Retinal pigment epithelial cell (primary cell): ENCODE results near the gene SP140.

Experiments
- DNase-seq: peaks from one replicate; pipeline ENCODE4 v3.0.0-alpha.2; 2010; ENCODE audit warnings: low read depth
- H3K4me3 ChIP-seq: 2 replicates; pipeline ENCODE4 v1.5.1; 2011; ENCODE audit warnings: mild to moderate bottlenecking, low read length, control low read depth, moderate library complexity
- CTCF ChIP-seq: conservative IDR thresholded peaks from 2 replicates; pipeline ENCODE4 v1.5.1; 2011; ENCODE audit warnings: low read depth, low read length, control low read depth, inconsistent platforms

The SP140 gene

DNA sequence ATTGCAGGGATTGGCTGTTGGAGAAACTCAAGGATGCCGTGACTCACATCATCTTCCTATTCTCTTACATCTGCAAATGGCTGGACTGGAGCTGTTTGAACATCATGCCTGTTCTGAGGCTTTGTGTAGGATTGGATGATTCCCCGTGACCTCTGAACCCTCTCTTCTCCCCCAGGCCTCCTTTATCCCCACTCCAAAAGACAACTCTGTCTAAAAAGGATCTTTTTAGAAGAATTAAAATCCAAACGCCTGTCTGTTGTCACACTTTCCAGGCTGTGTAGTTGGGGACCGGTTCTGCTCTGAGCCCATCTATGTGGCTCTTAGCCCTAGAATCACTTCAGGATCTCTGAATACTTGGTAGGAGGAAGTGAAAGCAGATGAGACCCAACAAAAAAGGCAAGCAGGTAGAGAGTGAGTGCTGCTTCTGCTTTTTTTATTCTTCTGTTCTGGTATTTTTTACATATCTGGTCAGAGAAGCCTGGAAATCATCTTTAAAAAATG is 565 bp downstream of the SP140 start:
- no peak for TF ChIP-seq CTCF
- H3K4me3 ChIP-seq = no peak overlapping the region
- no peak for DNase-seq

DNA sequence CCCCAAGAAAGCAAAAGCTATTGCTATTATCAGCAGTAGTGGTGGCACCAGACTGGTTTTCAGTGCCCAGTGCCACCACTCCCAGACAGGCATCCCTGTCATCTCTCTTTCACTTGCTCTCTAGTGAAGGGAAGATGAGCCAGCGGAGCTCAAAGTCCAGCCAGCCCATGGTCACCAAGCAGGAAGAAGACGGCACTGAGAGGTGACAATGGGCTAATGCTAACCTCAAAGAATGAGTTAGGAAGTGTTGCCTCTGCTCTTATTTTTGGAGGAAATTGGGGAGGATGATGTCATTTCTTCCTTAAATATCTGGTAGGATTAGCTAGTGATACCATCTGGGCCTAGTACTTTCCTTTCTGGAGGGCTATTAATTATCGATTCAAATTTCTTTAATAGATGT is 1.7 kb downstream of the SP140 start:
- no peak for TF ChIP-seq CTCF
- no peak overlapping the region for H3K4me3 ChIP-seq
- no peak for DNase-seq

GRCh38 chr2:230230087-230230486 is 4.6 kb downstream of the SP140 start:
- no peak overlapping the region for H3K4me3 ChIP-seq
- TF ChIP-seq CTCF = no peak
- peak; percentile 67 for DNase-seq

DNA sequence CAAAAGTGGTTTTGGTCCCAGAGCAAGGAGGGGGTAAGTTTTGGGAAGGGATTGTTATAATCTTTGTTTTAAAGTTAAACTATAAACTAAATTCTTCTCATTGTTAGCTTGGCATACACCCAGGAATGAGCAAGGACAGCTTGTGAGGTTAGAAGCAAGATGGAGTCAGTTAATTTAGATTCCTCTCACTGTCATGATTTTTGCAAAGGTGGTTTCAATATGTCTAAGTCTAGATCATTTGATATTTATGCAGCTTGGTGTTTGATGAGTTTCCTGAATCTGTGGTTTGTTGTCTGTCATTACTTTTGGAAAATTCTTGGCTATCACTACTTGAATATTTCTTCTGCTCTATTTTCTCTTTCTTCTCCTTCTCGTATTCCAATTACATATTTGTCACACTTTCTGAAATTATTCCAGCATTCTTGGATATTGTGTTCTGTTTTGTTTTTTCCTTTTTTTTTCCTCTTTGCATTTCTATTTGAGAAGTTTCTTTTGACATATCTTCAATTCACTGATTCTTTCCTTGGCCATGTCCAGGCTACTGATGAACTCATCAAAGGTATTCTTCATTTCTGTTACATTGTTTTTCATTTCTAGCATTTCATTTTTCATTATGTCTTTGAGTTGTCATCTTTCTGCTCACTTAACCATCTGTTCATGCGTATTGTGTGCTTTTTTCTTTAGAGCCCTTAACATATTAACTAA is 5.1 kb downstream of the SP140 start:
- no peak for TF ChIP-seq CTCF
- no peak overlapping the region for H3K4me3 ChIP-seq
- DNase-seq = no peak

DNA sequence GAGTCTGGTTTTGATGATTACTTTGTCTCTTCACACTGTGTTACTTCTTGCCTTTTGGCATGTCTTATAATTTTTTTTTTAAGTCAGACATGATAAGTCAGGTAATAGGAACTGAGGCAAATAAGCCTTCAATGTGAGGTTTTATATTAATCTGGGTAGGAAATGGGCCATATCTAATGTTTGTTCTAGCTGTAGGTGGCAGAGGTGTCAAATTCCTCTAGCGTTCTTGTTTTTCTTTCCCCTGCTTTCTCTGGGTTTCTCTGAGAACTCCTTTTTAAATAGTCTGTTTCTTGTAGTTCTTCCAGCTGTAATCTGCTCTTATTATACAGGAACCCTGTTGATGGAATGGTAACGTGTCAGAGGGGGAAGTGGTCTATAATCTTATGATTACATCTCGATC is 5.7 kb downstream of the SP140 start:
- TF ChIP-seq CTCF = no peak
- DNase-seq = no peak
- H3K4me3 ChIP-seq = no peak overlapping the region

- no peak for TF ChIP-seq CTCF
- no peak for DNase-seq
- no peak overlapping the region for H3K4me3 ChIP-seq
These were observed 8.7 kb downstream of the SP140 start for GRCh38 chr2:230234122-230234722.

DNA sequence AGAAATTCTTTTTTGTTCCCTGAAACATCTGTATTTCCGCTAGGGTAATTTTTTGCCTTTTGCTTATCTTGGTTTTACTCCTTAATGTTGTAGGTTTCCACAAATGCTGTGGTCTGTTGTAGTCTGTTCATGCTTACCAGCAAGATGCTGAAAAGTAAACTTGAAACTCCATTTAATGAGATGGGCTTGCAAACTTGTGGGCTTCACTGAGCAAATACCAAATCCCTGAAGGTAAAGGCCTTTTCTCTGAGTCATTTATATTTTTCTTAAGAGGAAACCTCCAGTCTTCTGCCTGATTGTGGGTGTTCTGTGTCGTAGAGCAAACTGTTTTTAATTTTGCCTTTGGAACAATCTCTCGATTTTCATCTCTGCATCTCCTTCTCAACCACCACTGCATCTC is 9.3 kb downstream of the SP140 start:
- no peak overlapping the region for H3K4me3 ChIP-seq
- TF ChIP-seq CTCF = no peak
- no peak for DNase-seq
